ENCODE results near the gene DPH1.

DPH1 gene

GRCh38 chr17:2017274-2017941 lies 12.5 kb upstream of the DPH1 start:
- Histone ChIP-seq H3K27me3 (ENCODE audit: insufficient read depth, insufficient read length) (peaks cover 12% of the 10 kb centered on the region), H3K4me1 (ENCODE audit: insufficient read depth, insufficient read length) (peaks cover 26% of the 10 kb centered on the region), H3K36me3 (ENCODE audit: insufficient read depth, insufficient read length, low read length) (no peaks in the 10 kb centered on the region), H3K9ac (ENCODE audit: insufficient read length, low read depth) (no peak overlapping the region), H3K9me3 (ENCODE audit: insufficient read depth, low read length) (peaks cover 9% of the 10 kb centered on the region), H3K4me3 (ENCODE audit: insufficient read length, low read depth) (no peak overlapping the region)
- DNase-seq (ENCODE audit: low read depth, low spot score), result no peak
- TF ChIP-seq SUZ12 (IDR thresholded peaks at IDR 0.05; ENCODE audit: extremely low read depth, insufficient read depth, insufficient read length) (no peak), YY1 (IDR thresholded peaks at IDR 0.05; ENCODE audit: insufficient read depth, insufficient read length) (no peak), ZNF274 (IDR thresholded peaks at IDR 0.05; ENCODE audit: low read depth, low read length) (no peak)

DNA sequence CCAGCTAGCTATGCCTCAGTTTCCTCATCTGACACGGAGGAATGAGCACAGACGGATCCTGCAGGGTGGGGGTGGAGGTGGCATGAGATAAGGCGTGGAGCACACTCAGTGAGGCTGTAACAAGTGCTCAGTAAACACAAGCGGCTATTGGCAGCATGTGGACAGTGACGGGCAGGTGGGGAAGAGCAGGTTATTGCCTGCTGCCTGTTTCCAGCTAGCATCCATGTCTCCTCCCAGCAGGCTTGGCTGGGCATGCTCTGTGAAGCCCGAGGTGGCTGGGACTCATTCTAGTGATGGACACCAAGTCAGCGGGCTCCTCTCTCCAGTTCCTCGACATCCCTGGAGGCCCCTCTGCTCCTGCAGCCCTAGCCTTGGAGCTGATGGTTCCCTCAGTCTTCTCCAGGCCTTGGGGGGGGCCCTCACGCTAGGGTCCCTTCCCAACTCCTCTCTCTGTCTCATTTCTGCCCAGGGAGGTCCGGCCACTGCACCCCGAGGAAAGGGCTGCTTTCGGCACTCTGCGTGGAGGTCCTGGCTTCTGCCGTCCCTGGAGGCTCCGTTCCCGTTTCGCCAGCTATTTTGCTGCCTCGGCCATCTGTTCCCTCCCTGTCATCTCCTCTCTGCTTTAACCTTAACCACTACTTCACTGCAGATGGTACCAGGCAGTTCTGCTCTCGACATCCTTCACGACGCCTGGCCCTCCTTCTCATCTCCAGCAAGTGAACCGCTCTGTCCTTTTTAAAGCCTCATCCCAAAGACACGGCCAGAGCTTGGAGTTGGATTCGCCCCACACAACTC lies 11.0 kb upstream of the DPH1 start:
- Histone ChIP-seq H3K9me3 (ENCODE audit: insufficient read depth, low read length) (peaks cover 4% of the 10 kb centered on the region), H3K9ac (ENCODE audit: insufficient read length, low read depth) (peak overlapping the region; percentile 43), H3K4me1 (ENCODE audit: insufficient read depth, insufficient read length) (peaks cover 28% of the 10 kb centered on the region), H3K27me3 (ENCODE audit: insufficient read depth, insufficient read length) (peaks cover 20% of the 10 kb centered on the region), H3K4me3 (ENCODE audit: insufficient read length, low read depth) (no peak overlapping the region), H3K36me3 (ENCODE audit: insufficient read depth, insufficient read length, low read length) (no peaks in the 10 kb centered on the region)
- DNase-seq (ENCODE audit: low read depth, low spot score), result no peak
- no peak for TF ChIP-seq YY1 (IDR thresholded peaks at IDR 0.05; ENCODE audit: insufficient read depth, insufficient read length)
- TF ChIP-seq SUZ12 (IDR thresholded peaks at IDR 0.05; ENCODE audit: extremely low read depth, insufficient read depth, insufficient read length), result no peak
- TF ChIP-seq ZNF274 (IDR thresholded peaks at IDR 0.05; ENCODE audit: low read depth, low read length), result no peak

- no peaks in the 10 kb centered on the region for H3K9me3 ChIP-seq (ENCODE audit: insufficient read depth, low read length)
- no peak overlapping the region for H3K9ac ChIP-seq (ENCODE audit: insufficient read length, low read depth)
- no peak overlapping the region for H3K4me3 ChIP-seq (ENCODE audit: insufficient read length, low read depth)
- TF ChIP-seq ZNF274 (IDR thresholded peaks at IDR 0.05; ENCODE audit: low read depth, low read length) (no peak), YY1 (IDR thresholded peaks at IDR 0.05; ENCODE audit: insufficient read depth, insufficient read length) (no peak), SUZ12 (IDR thresholded peaks at IDR 0.05; ENCODE audit: extremely low read depth, insufficient read depth, insufficient read length) (no peak)
- H3K36me3 ChIP-seq (ENCODE audit: insufficient read depth, insufficient read length, low read length), result no peaks in the 10 kb centered on the region
- H3K4me1 ChIP-seq (ENCODE audit: insufficient read depth, insufficient read length), result peaks cover 31% of the 10 kb centered on the region
- H3K27me3 ChIP-seq (ENCODE audit: insufficient read depth, insufficient read length), result peaks cover 28% of the 10 kb centered on the region
- no peak for DNase-seq (ENCODE audit: low read depth, low spot score)
Measured at GRCh38 chr17:2019723-2020122, 10.2 kb upstream of the DPH1 start.

- Histone ChIP-seq H3K9ac (ENCODE audit: insufficient read length, low read depth) (peak overlapping the region; percentile 36), H3K4me3 (ENCODE audit: insufficient read length, low read depth) (no peak overlapping the region), H3K36me3 (ENCODE audit: insufficient read depth, insufficient read length, low read length) (no peaks in the 10 kb centered on the region), H3K27me3 (ENCODE audit: insufficient read depth, insufficient read length) (peaks cover 37% of the 10 kb centered on the region), H3K4me1 (ENCODE audit: insufficient read depth, insufficient read length) (peaks cover 28% of the 10 kb centered on the region), H3K9me3 (ENCODE audit: insufficient read depth, low read length) (no peaks in the 10 kb centered on the region)
- TF ChIP-seq ZNF274 (IDR thresholded peaks at IDR 0.05; ENCODE audit: low read depth, low read length), result no peak
- no peak for DNase-seq (ENCODE audit: low read depth, low spot score)
Measured at GRCh38 chr17:2020721-2021120, 9.2 kb upstream of the DPH1 start.

- H3K9me3 ChIP-seq (ENCODE audit: insufficient read depth, low read length), result no peaks in the 10 kb centered on the region
- TF ChIP-seq ZNF274 (IDR thresholded peaks at IDR 0.05; ENCODE audit: low read depth, low read length) (no peak), SUZ12 (IDR thresholded peaks at IDR 0.05; ENCODE audit: extremely low read depth, insufficient read depth, insufficient read length) (no peak), YY1 (IDR thresholded peaks at IDR 0.05; ENCODE audit: insufficient read depth, insufficient read length) (no peak)
- H3K27me3 ChIP-seq (ENCODE audit: insufficient read depth, insufficient read length), result peaks cover 57% of the 10 kb centered on the region
Measured at GRCh38 chr17:2022647-2023240, 7.2 kb upstream of the DPH1 start.

DNA sequence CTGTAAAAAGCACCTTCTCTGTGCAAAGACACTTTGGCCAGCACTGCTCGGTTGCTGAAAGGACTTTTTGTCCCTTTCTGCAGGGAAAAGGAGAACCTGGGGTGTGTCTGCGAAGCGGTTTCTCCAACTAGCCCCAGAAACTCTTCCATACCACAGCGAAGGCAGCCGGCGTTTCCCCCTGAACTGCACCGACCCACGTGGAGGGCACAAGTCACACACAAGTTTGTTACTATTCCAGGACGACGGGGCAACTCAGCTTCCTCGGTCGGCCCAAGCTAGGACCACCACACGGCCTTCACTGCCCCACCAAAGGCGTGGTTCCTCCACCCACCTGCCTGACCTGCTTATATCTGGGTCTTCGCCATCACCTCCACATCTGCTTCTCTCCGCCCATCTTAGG lies 6.7 kb upstream of the DPH1 start:
- H3K9me3 ChIP-seq (ENCODE audit: insufficient read depth, low read length), result no peaks in the 10 kb centered on the region
- H3K9ac ChIP-seq (ENCODE audit: insufficient read length, low read depth), result peak overlapping the region; percentile 8
- no peak for DNase-seq (ENCODE audit: low read depth, low spot score)
- H3K4me1 ChIP-seq (ENCODE audit: insufficient read depth, insufficient read length), result peaks cover 20% of the 10 kb centered on the region
- H3K27me3 ChIP-seq (ENCODE audit: insufficient read depth, insufficient read length), result peaks cover 62% of the 10 kb centered on the region
- no peak overlapping the region for H3K4me3 ChIP-seq (ENCODE audit: insufficient read length, low read depth)
- TF ChIP-seq ZNF274 (IDR thresholded peaks at IDR 0.05; ENCODE audit: low read depth, low read length), result no peak
- no peak for TF ChIP-seq SUZ12 (IDR thresholded peaks at IDR 0.05; ENCODE audit: extremely low read depth, insufficient read depth, insufficient read length)
- no peak for TF ChIP-seq YY1 (IDR thresholded peaks at IDR 0.05; ENCODE audit: insufficient read depth, insufficient read length)
- H3K36me3 ChIP-seq (ENCODE audit: insufficient read depth, insufficient read length, low read length), result no peaks in the 10 kb centered on the region

More at GRCh38 chr17:2022647-2023240, 7.2 kb upstream of the DPH1 start:
- H3K36me3 ChIP-seq (ENCODE audit: insufficient read depth, insufficient read length, low read length), result no peaks in the 10 kb centered on the region
- peaks cover 20% of the 10 kb centered on the region for H3K4me1 ChIP-seq (ENCODE audit: insufficient read depth, insufficient read length)
- DNase-seq (ENCODE audit: low read depth, low spot score), result no peak
- H3K4me3 ChIP-seq (ENCODE audit: insufficient read length, low read depth), result no peak overlapping the region
- peak overlapping the region; percentile 8 for H3K9ac ChIP-seq (ENCODE audit: insufficient read length, low read depth)
